Measurements from ENCODE around the gene INMT.

Gene INMT

GRCh38 chr7:30727061-30727945 lies 24.6 kb upstream of the INMT start:
- DNase-seq (ENCODE audit: low read depth in 1 of 2, low spot score in 1 of 2): peak in 1 of 2 donors; percentile 24

- no peak for DNase-seq (ENCODE audit: low read depth in 1 of 2, low spot score in 1 of 2)
Observed at GRCh38 chr7:30728591-30729100, 23.3 kb upstream of the INMT start.

GRCh38 chr7:30729642-30730041 lies 22.3 kb upstream of the INMT start:
- DNase-seq (ENCODE audit: low read depth in 1 of 2, low spot score in 1 of 2): no peak

- no peak for DNase-seq (ENCODE audit: low read depth in 1 of 2, low spot score in 1 of 2)
Observed at GRCh38 chr7:30730097-30730496, 21.8 kb upstream of the INMT start.

- DNase-seq (ENCODE audit: low read depth in 1 of 2, low spot score in 1 of 2): no peak
Observed at GRCh38 chr7:30730996-30731395, 20.9 kb upstream of the INMT start.

GRCh38 chr7:30731581-30731980 lies 20.4 kb upstream of the INMT start:
- DNase-seq (ENCODE audit: low read depth in 1 of 2, low spot score in 1 of 2): no peak

GRCh38 chr7:30732606-30733005 lies 19.3 kb upstream of the INMT start:
- DNase-seq (ENCODE audit: low read depth in 1 of 2, low spot score in 1 of 2): no peak

- no peak for DNase-seq (ENCODE audit: low read depth in 1 of 2, low spot score in 1 of 2)
Observed at GRCh38 chr7:30733216-30733615, 18.7 kb upstream of the INMT start.

- DNase-seq (ENCODE audit: low read depth in 1 of 2, low spot score in 1 of 2): no peak
Observed at GRCh38 chr7:30733691-30734090, 18.2 kb upstream of the INMT start.

GRCh38 chr7:30734497-30734896 lies 17.4 kb upstream of the INMT start:
- no peak for DNase-seq (ENCODE audit: low read depth in 1 of 2, low spot score in 1 of 2)

GRCh38 chr7:30735631-30736030 lies 16.3 kb upstream of the INMT start:
- no peak for DNase-seq (ENCODE audit: low read depth in 1 of 2, low spot score in 1 of 2)

- DNase-seq (ENCODE audit: low read depth in 1 of 2, low spot score in 1 of 2): no peak
Observed at GRCh38 chr7:30736291-30736690, 15.6 kb upstream of the INMT start.

- no peak for DNase-seq (ENCODE audit: low read depth in 1 of 2, low spot score in 1 of 2)
Observed at GRCh38 chr7:30738026-30738915, 13.7 kb upstream of the INMT start.

- no peak for DNase-seq (ENCODE audit: low read depth in 1 of 2, low spot score in 1 of 2)
Observed at GRCh38 chr7:30739691-30740090, 12.2 kb upstream of the INMT start.

GRCh38 chr7:30740417-30741181 lies 11.3 kb upstream of the INMT start:
- peak; percentile 57 to 66 for DNase-seq (ENCODE audit: low read depth in 1 of 2, low spot score in 1 of 2)

GRCh38 chr7:30741289-30741688 lies 10.6 kb upstream of the INMT start:
- DNase-seq (ENCODE audit: low read depth in 1 of 2, low spot score in 1 of 2): no peak

- no peak for DNase-seq (ENCODE audit: low read depth in 1 of 2, low spot score in 1 of 2)
Observed at GRCh38 chr7:30743371-30744074, 8.4 kb upstream of the INMT start.

GRCh38 chr7:30744075-30744417 lies 7.9 kb upstream of the INMT start:
- DNase-seq (ENCODE audit: low read depth in 1 of 2, low spot score in 1 of 2): no peak

GRCh38 chr7:30745261-30745941 lies 6.5 kb upstream of the INMT start:
- no peak for DNase-seq (ENCODE audit: low read depth in 1 of 2, low spot score in 1 of 2)

GRCh38 chr7:30750010-30750409 lies 1.9 kb upstream of the INMT start:
- no peak for DNase-seq (ENCODE audit: low read depth in 1 of 2, low spot score in 1 of 2)
